Lung microvascular endothelial cell (primary cell): ENCODE measurements around the gene MCM3. TPM values are rescaled to one million over a fixed set of nuclear protein-coding genes. Genes with fewer than 3 reads are reported as not detected.

Source experiments
- DNase-seq, 2 donors: peaks; one replicate each; pipeline versions ENCODE4 v3.0.0 to v3.0.0-alpha.2; 2010; ENCODE audit warnings: low read depth in 2 of 2
- total RNA-seq: library from RNA; depleted of rRNA; stranded (reverse); fragments of >200 nt; gene quantifications from 2 replicates; pipeline ENCODE4 v1.2.1, GENCODE V29; 2014

The MCM3 gene
- 37.9 and 47.3 TPM in 2 replicates for total RNA-seq

DNA sequence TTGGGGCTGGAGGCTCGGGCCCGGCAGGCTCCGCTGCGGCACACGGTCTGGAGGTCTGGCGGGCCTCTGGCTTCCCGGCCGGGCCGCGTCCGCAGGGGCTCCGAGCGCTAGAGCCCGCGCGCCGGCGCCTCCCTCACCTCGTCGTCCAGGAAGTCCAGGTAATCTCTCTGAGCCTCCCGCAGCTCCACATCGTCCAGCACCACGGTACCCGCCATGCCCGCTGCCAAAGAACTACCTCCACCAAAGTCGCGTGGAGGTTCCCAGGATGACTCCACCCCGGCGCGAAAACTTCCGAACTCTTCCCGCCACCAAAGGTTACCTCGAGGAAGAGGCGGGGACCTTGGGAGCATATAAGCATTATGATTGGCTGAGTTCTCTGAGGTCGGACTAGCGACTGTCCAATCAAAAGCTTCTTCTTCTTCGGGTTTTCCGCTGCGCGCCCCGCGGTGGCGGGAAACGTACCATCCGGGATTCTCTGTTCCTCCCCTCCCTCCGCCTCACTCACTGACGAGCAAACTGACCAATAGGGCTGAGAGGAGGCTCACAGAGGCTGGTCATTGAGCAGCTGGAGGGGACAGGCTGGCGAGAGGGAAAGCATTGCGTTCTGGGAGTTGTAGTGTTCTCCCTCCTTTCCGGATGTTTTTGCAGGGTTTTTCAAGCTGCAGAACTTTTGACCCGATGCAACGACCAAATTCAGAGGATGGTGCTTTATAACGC is at the start of gene MCM3:
Gene MCM3, minus strand, starts transcription at position 283 of the 717 bp plus-strand sequence. Its CDS starts 68 bp downstream, at position 215.
- DNase-seq: peak; percentile 99

DNA sequence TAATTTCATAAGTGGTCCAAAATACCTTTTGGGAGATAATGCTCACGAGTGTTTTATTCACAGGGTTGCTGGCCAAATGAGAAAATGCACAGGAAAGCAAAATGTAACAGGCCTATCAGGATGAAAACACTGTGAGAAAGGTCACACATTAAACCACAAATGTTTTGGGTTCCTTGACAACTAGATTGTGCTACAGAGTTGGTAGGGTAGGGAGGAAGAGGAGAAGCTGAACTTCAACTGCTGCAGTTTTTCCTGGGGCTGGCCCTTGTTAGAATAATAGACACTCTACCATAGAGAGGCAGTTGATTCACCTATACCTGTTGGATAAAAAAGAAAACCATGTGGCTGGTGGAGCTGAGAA is 49.3 kb upstream of the MCM3 start:
- no peak for DNase-seq

DNA sequence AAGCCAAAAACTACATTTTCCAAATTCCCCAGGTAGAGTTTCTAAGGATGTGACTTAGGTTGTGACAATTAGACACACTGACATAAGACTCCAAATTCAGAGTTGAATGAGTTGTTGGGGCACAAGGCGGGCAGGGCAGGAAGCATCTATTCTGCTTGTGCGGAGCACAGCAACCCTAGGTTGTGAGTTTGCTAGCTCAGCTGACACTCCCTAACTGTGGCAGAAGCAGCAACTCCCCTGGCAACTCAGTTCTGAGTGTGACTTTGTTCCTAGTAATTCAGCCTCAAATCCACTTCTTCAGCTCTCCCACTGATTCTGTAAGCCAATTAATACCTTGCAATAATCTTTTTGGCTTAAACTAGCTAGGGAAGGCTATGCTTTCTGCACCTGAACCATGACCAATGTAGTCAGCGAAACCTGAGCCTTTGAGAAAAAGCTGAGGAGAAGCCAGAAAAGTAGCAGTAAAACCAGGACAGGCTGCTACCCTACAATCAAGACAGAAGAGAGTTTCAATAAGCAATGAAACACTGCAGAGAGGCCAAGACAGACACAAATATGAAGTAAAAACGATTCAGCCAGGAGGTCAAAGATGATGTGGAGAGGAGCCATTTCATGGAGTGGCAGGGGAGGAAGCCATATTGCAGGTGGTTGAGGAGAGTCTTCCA is 47.4 kb upstream of the MCM3 start:
- DNase-seq: no peak

DNA sequence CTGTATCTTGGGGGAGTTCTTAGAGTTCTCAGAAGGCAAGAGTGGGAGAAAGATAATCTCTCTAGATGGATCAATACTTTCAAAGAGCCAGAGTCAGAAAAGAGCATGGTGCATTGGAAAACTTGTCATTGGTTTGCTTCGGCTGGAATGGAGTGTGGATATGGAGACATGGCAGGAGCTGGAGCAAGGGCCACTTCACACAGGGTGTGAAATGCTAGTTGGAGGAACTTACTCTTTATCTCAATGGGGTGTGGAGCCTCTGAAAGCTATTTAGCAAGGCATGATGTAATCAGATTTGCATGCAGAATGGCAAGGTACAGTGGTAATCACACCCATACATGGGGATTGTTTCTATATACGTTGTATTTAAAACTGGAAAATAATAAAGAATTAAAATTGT is 45.9 kb upstream of the MCM3 start:
- no peak for DNase-seq

DNA sequence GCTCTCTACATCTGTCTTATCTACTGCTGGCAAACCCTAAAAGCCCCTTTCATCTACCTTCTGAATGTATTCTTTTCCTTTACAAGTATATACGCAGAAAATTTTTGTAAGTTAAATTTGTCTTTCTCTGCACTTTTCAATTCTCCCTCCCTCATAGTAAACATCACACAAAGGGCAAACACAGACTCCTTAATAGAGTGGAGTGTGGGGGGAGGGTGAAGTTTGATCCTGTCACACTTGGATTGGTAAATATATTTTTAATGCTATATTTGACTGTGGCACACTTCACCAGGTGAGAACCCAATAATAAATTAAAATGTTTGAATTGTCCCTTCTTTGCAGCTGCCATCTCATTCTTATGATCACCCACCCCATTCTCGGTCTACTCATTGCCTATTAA is 44.2 kb upstream of the MCM3 start:
- DNase-seq: no peak

DNA sequence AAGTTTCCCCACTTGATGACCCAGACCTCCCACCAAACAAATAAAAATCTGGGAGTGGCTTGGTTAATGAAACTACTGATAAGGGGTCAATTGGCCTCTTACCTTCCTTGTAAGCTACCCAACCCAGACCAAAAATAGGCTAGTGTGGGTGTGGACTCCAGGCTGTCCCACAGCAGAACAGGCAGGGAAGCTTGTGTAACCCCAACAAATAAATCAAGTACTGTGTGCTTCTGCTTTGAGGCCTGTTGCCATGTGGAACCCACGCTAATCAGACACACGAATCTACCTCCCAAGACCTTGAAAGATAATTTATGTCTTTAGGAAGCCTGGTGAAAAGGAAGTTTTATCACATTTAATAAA is 43.7 kb upstream of the MCM3 start:
- no peak for DNase-seq

DNA sequence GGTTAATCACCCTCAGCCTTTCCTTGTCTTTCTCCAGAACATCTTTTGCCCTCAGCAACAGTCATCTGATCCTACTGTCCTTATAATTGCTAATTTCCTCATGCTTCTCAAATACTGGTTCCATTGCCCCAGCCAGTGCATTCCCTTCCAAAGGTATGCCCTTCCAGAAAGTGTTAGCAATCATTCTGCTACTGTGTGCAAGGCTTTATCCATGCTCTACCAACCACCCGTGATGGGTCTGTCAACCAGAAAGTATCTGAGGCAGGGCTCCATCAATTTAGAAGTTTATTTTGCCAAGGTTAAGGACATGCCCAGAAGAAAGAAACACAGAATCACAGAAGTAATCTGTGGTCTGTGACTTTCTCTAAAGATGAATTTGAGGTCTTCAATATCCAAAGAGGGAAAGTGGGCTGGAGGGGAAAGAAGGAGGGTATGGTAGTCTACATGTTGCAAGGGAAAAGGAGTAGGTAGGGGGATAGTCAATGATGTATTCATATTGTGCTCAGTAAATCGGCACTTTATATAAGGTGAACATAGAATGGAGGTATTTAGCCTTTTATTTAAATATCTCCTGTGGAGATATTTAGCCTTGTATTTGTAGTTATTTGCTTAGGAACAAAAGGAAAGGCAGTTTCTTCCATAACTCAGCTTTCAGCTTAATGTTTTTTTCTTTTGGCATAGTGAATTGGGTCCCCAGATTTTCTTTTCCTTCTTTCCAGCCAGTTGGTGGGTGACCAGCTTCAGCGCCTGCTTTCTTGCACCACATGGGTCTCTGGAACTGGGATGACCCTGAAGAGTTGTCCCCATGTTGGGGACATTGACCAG is 42.2 kb upstream of the MCM3 start:
- no peak for DNase-seq

DNA sequence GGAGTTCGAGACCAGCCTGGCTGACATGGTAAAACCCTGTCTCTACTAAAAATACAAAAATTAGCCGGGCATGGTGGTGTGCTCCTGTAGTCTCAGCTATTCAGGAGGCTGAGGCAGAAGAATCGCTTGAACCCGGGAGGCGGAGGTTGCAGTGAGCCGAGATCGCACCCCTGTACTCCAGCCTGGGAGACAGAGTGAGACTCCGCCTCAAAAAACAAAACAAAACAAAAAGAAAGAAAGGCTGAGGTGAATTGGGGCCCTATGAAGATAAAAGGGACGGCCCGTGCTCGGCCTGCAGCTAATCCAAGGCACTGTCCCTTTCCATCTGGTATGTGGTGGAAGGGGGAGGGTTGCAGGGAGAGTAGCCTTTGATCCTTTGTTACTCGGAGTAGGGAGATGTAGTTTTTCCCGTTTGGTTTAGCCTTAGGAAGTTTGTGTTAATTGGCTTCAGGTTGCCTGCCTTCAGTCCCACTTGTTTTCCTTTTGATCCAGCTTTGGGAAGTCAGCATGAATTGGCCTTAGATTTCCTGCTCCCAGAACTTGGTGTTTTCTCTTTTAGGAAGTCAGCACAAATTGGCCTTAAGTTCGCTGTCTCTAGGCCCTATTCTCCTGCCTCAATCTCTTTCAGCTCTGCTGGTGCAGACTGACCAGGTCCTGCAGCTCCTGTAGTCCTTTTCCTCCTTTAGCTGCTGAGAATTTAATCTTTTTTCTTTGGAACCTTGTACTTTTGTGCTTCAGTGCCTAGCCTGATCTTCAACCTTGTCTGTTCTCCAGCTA is 41.3 kb upstream of the MCM3 start:
- peak in 1 of 2 donors; percentile 7 for DNase-seq

DNA sequence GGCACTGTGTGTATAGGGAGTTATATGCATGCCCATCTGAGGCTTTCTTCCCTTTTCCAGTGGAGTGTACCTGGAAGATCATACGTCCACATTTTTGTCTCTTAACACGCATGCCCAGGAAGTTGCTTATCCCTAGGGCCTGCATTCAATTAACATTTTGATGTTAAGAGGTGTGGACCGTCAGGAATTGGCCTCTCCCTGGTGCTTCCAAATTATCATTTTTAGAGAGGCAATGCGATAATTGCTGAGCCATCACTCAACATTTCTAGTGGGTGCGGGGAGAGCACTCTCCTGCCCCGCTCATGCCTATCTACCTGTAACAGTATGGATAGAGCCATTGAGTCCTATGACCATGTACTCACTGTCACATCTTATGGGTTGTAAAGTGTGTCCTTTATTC is 39.6 kb upstream of the MCM3 start:
- DNase-seq: no peak

DNA sequence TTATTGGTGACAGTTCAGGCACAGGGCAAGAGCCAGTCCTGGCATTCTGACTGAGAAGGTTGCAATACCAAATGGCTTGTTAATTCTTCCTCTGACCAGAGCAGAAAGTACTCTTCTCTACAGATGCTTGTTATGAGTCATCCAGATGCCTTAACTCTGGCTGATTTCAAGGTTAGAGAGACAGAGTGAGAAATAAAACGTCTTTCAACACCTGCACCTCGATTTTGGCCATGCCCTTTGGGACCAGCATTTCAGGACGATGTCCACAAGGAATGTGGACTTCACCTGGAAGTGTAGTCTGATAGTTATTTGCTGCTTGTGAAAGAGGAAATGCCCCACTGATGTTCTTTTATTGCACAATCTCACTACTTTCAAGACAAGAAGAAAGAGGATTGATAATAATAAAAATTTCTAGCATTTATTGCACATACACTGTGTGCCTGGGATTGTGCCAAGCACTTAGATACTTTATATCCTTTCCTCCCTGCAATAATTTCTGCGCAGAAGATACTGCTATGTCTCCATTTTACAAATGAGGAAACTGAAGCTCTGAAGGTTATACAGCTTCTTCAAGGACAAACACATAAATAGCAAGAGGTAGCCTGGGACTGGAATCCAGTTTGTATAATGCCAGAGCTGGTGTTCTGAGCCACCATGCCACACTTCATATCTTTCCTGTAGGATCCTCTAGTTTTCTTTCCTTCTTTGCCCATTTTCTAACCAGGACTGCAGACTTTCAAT is 33.5 kb upstream of the MCM3 start:
- peak in 1 of 2 donors; percentile 14 for DNase-seq

DNA sequence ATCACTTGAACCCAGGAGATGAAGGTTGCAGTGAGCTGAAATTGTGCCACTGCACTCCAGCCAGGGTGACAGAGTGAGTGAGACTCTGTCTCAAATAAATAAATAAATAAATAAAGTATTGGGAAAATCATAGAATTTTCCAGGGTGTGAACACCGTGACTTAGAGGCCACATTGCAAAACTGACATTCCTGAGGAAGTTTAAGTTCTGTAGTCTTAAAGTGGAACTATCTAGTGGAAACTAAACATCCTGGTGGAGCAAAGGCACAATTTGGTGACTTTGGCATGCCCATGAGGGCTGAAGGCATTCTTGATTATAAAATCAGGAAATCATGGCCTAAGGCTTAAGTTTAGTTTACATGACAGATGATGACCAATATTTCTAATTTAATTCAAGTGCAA is 32.7 kb upstream of the MCM3 start:
- DNase-seq: no peak

DNA sequence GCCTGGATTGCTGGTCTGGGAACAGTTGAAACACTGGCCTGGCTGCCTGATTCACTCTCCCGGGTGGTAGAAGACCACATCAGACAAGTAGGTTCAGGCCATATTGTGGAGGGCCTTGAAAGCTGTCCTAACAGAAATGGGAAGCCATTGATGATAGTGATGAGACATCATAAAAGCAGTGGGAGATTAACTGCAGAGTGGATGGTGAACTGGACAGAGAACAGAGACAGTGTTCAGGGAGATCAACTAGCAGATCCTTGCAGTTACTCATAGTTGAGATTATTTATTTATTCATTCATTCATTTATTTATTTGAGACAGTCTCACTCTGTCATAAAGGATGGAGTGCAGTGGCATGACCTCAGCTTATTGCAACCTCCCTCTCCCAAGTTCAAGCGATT is 30.2 kb upstream of the MCM3 start:
- DNase-seq: no peak

DNA sequence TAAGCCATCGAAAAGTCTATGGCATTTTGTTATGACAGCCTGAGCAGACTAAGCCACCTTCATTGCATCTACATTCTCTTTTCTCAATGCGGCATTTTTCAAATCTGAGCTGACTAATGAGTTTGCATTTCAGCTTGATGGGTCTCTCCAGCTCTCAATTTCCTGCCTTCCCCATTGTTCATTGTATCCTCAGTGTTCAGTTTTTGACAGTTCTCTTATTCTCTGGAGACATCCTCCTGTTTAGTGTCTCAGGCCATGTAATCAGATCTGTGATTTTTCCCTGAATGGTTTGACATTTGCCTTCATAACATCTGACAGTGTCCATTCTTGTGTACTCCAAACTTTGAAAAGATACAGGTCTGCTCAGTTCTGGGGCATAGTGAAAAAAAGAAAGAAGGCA is 27.9 kb upstream of the MCM3 start:
- no peak for DNase-seq

DNA sequence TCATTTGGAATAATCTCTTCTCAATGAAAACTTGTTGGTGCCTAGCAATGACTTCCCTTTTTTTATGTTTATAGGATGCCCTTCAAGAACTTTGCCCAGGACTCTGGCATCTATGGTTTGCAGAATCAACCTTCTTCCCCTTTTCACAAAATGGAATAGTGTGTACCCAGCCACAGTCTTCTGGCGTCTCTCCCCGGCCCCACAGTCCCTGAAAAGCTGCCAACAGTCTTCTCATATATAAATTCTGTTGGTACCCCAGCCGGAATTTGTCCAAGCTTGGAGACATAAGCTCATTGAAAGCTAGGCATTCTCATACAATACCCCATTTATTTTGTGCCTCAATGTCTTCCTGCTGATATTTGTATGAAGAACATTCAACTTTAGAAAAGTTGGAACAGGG is 26.4 kb upstream of the MCM3 start:
- DNase-seq: no peak

DNA sequence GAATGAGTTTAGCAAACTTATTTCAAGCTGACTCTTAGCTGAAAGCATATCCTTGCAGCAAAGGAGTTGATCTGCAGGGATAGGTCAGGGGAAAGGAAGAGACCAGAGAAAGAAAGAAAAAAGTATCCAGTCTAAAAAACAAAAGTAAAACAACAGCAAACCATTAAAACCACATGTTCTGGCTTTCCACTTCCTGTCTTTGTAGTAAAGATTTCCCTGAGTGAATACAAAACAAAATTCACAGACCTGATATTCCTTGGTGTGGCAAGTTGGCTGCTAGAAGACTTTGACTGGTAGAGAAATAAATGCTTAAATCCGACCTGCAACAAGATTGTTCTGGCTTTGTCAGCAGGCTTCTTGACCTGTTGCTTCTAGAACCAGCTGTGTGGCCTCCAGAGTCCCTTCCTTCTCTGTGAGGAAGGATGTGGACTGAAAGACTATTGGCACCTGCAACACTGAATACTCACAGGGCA is 23.4 kb upstream of the MCM3 start:
- peak; percentile 21 to 34 for DNase-seq

DNA sequence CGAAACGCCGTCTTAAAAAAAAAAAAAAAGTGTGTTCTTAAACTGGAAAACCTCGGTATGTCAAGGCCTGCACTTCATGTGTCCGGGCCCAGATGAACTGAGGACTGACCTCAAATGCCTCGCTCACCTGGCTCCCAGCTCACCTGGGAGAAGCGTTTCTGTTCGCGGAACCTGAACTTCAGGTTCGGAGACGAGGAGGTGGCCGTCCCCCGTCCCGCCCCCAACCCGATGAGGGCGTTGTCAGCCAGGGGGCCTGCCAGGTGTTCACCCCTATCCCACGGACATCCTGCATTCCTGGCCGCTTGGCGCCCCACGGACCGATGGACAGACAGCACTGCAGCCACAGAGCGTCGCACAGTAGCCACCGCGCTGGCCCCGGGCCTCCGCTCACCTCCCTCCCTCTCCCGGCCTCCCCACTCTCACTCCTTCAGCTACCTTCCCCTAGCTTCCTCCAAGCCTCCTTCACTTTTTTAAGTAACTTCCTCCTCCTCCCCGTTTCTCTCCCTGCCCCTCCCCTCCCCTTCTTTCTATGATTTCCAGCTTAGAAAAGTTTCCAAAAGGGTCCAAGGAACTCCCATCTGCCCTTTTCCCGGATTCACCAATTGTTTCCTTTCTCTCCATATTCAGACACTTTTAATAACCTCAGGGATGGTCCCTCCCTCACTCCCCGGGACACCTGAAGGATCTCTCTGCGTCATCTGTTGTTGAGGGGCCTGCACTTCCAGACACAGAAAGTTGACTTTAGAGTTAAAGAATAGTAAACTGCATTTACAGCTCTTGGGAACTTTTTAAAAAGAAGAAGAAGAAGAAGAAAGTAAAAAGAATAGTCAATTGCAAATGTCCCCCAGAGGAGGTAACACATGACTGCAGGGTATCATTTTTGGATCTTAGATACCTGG is 22.7 kb upstream of the MCM3 start:
- DNase-seq: no peak

DNA sequence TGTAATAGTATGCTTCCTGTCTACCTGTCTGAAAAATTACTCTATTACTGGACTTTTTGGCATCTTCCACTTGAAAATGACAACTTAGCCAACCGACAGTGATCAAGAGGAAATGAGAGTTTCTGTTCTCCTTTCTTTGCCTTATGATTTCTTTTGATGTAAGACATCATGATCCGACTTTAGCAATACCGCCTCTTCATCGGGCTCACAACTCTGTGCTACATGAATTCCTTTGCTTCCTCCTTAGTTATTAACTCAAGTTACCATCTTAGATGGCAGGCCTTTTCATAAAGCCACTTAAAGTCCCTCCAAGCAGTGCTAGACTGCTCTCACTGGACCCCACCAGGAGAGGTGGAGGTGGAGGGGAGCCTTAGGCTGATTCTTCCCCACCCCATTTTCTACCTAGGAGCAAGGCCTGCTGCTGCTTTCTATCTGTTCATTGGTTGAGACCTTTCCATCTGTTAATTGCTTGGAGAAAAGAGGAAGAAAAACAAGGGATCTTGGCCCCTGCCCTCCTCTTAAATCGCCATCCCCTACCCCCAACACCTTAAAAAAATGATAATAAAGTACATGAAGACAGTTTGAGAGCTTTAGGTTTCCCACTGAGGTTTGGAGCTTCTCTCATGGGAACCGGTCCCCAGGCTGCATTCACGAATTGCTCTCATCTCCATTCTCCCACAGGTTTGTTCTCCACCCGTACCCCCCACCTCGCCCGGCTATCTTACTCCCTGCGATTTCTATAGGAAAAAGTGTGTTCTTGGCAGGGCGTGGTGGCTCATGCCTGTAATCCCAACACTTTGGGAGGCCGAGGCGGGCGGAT is 21.6 kb upstream of the MCM3 start:
- no peak for DNase-seq

DNA sequence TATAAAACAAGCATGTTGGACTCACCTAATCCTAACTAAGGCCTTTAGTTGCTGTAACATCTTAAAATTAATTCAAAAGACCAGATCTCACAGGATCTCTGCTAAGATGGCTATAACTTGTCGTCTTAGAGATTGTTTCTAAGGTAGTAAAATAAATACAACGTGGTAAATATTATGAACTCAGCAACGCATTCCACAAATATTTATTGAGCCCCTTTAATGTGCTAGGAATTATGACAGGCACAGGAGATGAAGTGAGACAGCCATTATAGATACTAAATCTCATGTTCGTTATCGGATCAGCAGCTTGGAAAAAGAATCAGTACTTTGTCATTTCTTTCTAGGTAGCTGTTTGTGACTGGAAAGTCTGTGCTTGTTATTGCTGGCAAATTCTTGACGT is 20.9 kb upstream of the MCM3 start:
- peak in 1 of 2 donors; percentile 13 for DNase-seq

DNA sequence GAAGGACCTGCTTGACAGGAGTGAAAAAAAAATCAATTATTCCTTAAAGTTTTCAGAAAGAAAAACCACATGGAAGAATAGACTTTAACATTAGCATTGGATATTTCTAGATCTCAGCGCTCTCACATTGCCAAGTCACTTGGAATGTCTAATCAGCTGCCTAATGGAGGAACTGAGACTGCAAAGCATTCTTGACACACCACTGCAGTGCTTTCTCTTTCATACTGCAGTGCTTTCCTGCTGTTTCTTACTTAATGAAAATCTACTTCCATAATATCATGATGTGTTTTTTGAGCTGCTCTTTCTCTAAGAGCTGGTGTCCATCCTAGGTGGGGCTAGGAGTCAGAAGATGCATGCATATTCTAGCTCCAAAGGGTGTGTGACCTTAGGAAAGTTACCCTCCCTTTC is 20.4 kb upstream of the MCM3 start:
- peak in 1 of 2 donors; percentile 33 for DNase-seq
